Osteocyte (in vitro differentiated cells): ENCODE measurements around the gene GIMD1. TPM values are rescaled to one million over a fixed set of nuclear protein-coding genes. Genes with fewer than 3 reads are reported as not detected.

ENCODE experiments used
- DNase-seq: peaks from one replicate; pipeline ENCODE4 v3.0.0; 2021; ENCODE audit warnings: mixed read lengths; ENCODE audit not compliant: unreplicated experiment; ENCODE audit errors: extremely low spot score
- H3K27ac Mint-ChIP-seq: one replicate; pipeline ENCODE4 v1.8.0; 2021; ENCODE audit warnings: mild to moderate bottlenecking, mixed read lengths; ENCODE audit not compliant: unreplicated experiment
- H3K27me3 Mint-ChIP-seq: one replicate; pipeline ENCODE4 v1.8.0; 2021; ENCODE audit warnings: mixed read lengths; ENCODE audit not compliant: unreplicated experiment
- H3K36me3 Mint-ChIP-seq: one replicate; pipeline ENCODE4 v1.8.0; 2021; ENCODE audit warnings: mixed read lengths; ENCODE audit not compliant: unreplicated experiment
- H3K4me1 Mint-ChIP-seq: one replicate; pipeline ENCODE4 v1.8.0; 2021; ENCODE audit warnings: mixed read lengths; ENCODE audit not compliant: unreplicated experiment
- H3K4me3 Mint-ChIP-seq: one replicate; pipeline ENCODE4 v1.8.0; 2021; ENCODE audit warnings: mild to moderate bottlenecking, moderate library complexity, mixed read lengths; ENCODE audit not compliant: unreplicated experiment
- H3K9me3 Mint-ChIP-seq: one replicate; pipeline ENCODE4 v1.8.0; 2021; ENCODE audit warnings: mixed read lengths; ENCODE audit not compliant: unreplicated experiment
- total RNA-seq: library from RNA; stranded (reverse); gene quantifications from 2 replicates; pipeline ENCODE4 v1.2.1, GENCODE V29; 2021
- TF ChIP-seq, protein P1 (sequence below): fragments of 200-600 bp; sonication (generic); IDR thresholded peaks from 2 replicates; pipeline ENCODE4 v1.5.0; 2021; ENCODE audit warnings: antibody characterized with exemption, mild to moderate bottlenecking, moderate library complexity

Gene GIMD1
- total RNA-seq, 1 donor from 2014 or later: not detected

DNA sequence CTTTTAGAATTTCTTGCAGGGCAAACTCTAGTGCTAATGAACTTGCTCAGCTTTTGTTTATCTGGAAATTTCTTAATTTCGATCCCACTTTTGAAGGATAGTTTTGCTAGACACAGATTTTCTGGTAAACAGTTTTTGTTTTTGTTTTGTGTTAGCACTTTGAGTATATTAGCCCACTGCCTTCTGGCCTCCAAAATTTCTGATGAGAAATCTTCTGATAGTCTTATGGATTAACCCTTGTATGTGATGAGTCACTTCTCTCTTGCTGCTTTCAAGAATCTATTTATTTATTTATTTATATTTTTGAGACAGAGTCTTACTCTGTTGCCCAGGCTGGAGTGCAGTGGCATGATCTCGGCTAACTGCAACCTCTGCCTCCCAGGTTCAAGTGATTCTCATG is 27.0 kb upstream of the GIMD1 start:
- TF ChIP-seq, protein P1, sequence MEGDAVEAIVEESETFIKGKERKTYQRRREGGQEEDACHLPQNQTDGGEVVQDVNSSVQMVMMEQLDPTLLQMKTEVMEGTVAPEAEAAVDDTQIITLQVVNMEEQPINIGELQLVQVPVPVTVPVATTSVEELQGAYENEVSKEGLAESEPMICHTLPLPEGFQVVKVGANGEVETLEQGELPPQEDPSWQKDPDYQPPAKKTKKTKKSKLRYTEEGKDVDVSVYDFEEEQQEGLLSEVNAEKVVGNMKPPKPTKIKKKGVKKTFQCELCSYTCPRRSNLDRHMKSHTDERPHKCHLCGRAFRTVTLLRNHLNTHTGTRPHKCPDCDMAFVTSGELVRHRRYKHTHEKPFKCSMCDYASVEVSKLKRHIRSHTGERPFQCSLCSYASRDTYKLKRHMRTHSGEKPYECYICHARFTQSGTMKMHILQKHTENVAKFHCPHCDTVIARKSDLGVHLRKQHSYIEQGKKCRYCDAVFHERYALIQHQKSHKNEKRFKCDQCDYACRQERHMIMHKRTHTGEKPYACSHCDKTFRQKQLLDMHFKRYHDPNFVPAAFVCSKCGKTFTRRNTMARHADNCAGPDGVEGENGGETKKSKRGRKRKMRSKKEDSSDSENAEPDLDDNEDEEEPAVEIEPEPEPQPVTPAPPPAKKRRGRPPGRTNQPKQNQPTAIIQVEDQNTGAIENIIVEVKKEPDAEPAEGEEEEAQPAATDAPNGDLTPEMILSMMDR: no peak
- Mint-ChIP-seq H3K36me3 (peaks cover 3% of the 10 kb centered on the region), H3K27me3 (peaks cover 21% of the 10 kb centered on the region), H3K4me3 (no peak overlapping the region), H3K4me1 (no peaks in the 10 kb centered on the region), H3K27ac (no peak overlapping the region), H3K9me3 (peaks cover 52% of the 10 kb centered on the region)
- no peak for DNase-seq

DNA sequence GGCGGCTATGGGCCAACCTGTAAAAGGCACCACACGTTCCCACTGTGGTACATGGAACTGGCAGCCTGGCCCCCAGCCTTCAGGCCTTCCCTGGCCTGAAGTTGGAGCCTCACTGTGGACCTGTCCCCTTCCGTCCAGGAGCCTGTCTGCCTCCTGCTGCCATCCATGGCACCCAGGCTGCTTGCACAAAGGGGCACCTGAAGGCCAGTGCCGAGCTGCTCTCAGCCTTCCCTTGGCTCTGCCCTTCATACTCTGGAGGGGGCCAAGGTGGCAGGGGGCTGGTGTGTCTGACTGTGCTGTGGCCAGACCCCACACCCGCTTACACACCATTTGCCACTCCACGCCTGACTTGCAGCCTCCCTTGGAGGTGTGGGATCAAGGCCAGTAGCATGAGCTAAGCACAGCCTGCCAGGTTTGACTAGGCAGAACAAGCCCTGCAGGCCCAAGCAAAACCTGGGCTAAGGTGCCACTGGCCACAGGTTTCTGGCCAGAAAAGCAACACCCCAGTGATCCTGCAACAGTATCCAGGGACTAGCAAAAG is 17.3 kb upstream of the GIMD1 start:
- no peak overlapping the region for H3K4me3 Mint-ChIP-seq
- no peaks in the 10 kb centered on the region for H3K4me1 Mint-ChIP-seq
- peaks cover 44% of the 10 kb centered on the region for H3K27me3 Mint-ChIP-seq
- DNase-seq: no peak
- H3K9me3 Mint-ChIP-seq: peaks cover 7% of the 10 kb centered on the region
- no peaks in the 10 kb centered on the region for H3K36me3 Mint-ChIP-seq
- TF ChIP-seq, protein P1: no peak
- no peak overlapping the region for H3K27ac Mint-ChIP-seq

DNA sequence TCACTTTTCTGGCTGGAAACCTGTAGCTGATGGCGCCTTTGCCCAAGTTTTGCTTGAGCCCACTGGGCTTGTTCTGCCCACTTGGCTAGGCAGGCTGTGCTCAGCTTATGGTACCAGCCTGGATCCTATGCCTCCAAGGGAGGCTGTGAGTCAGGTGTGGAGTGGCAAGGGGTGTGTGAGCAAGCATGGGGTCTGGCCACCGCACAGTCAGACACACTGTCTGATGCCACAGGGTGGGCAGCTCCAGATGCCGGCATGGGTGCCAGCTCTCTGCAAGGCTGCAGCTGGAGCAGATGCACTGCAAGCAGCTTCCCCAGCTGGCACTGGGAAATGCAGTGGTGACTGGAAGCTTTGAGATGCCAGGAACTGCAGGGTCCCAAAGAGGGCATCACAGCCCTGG is 16.3 kb upstream of the GIMD1 start:
- Mint-ChIP-seq H3K4me3 (no peak overlapping the region), H3K4me1 (no peaks in the 10 kb centered on the region), H3K27ac (no peak overlapping the region), H3K9me3 (peaks cover 7% of the 10 kb centered on the region), H3K36me3 (no peaks in the 10 kb centered on the region), H3K27me3 (peaks cover 47% of the 10 kb centered on the region)
- TF ChIP-seq, protein P1: no peak
- DNase-seq: no peak

DNA sequence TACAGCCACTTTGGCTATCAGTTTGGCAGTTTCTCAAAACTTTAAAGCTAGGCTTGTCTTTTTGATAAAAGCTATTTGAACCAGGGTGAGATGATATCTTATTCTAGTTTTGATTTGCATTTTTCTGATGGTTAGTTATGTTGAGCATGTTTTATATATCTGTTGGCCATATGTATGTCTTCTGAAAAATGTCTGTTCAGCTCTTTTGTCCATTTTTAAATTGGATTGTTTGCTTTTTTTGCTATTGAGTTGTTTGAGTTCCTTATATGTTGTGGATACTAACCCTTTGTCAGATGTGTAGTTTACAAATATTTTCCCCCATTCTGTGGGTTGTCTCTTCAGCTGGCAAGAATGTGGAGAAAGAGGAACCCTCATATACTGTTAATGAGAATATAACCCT is 11.6 kb upstream of the GIMD1 start:
- H3K36me3 Mint-ChIP-seq: no peaks in the 10 kb centered on the region
- TF ChIP-seq, protein P1: no peak
- DNase-seq: no peak
- no peak overlapping the region for H3K4me3 Mint-ChIP-seq
- peaks cover 51% of the 10 kb centered on the region for H3K27me3 Mint-ChIP-seq
- no peaks in the 10 kb centered on the region for H3K4me1 Mint-ChIP-seq
- H3K27ac Mint-ChIP-seq: no peak overlapping the region
- no peaks in the 10 kb centered on the region for H3K9me3 Mint-ChIP-seq

DNA sequence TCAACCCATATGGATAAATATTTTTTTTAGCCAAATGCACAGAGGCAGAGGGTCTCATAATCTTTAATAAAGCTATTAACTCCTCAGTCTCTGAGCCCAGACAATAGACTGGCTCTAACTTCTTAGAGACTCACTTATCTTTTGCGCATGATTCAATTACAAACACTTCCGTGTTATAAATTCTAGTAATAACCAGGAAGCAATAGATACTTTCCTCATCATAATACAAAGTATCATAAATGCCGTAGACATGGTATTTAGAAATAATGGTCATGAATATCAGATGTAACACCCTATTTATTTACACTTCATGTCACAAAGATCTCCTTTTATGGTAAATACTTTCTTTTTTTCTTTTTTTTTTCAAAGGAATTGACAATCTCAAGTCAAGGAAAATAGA is 4.4 kb upstream of the GIMD1 start:
- peaks cover 39% of the 10 kb centered on the region for H3K27me3 Mint-ChIP-seq
- H3K9me3 Mint-ChIP-seq: no peaks in the 10 kb centered on the region
- H3K27ac Mint-ChIP-seq: no peak overlapping the region
- TF ChIP-seq, protein P1: no peak
- H3K4me3 Mint-ChIP-seq: no peak overlapping the region
- H3K36me3 Mint-ChIP-seq: no peaks in the 10 kb centered on the region
- peaks cover 2% of the 10 kb centered on the region for H3K4me1 Mint-ChIP-seq
- DNase-seq: no peak
